HG02981 (cell line): ENCODE data around the gene ADCYAP1R1.

ENCODE experiments used
- ATAC-seq: cut with Tn5 transposase; IDR thresholded peaks from one replicate; pipeline ENCODE4 v1.9.1; 2021; ENCODE audit warnings: mild to moderate bottlenecking, moderate library complexity; ENCODE audit not compliant: unreplicated experiment

ADCYAP1R1 gene

DNA sequence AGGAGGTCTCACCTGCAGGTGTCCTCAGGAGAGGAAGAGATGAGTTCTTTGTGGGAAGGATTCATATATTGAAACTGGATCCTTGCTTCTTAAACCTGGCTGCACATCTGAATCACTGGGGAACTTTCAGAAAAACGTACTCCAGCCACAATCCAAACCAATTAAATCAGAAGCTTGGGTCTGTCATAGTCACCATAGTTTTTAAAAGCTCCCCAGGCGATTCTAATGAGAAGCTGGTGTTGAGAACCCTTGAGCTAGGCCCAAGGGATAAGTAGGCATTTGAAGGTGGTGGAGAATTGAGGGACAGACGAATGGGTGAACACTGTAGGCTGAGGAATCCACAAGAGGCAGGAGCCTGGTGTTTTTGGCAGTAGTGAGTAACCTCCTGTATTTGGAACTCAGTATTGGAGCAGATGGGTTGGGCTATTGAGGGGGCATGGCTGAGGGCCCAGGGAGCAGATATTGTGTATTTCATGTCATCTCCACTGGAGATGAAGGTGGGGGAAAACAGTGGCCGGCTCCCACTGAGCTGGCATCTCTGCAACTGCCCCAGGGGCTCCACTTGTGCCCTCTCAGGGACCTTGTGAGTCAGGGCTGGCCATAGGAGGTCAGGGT is 14.5 kb downstream of the ADCYAP1R1 start:
- no peak for ATAC-seq

DNA sequence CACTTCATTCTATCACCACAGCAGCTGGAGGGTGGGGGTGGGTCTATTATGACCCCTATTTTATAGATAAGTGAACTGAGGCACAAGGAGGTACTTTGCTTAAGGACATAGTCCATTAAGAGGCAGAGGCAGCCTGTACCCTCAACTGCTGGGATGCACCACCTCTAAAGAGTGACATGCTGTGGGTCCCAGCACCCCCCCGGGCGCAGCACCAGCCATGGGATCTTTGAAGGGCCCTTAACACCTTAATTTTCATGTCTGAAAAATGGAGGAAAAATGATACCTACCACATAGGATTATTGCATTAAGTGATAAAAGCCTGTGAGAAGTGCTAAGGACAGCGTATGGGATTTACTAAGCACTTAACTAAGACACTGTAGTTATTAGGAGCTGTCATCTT is 15.4 kb downstream of the ADCYAP1R1 start:
- no peak for ATAC-seq

DNA sequence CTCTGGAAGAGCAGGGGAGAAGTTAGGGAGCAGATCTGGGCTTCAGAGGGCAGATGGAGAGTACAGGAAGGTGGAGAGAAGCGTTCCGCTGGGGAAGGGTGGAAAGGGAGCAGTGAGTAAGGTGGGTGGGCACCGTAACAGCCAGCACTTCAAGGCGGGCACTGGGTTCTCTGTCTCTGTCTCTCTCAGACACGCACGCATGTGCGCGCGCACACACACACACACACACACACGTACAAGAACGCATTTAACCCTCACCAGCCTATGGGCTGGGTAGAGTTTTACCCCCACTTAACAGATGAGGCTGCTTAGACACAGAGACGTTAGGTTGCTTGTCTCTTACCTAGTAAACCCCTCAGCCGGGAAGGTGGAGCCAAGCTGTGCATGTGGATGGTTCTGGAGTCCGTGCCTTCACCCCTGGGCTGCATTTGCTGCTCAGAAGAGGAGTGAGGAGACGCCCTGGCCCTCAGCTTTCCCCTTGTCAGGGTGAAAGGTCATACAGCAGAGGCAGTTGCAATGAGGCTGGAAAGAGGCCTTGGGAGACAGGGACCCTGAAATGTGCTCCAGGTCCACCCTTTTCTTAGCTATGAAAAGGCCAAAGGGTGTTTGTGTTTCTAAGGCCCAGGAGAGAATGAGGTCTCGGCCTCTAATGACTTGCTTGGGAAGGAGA is 16.0 kb downstream of the ADCYAP1R1 start:
- no peak for ATAC-seq

DNA sequence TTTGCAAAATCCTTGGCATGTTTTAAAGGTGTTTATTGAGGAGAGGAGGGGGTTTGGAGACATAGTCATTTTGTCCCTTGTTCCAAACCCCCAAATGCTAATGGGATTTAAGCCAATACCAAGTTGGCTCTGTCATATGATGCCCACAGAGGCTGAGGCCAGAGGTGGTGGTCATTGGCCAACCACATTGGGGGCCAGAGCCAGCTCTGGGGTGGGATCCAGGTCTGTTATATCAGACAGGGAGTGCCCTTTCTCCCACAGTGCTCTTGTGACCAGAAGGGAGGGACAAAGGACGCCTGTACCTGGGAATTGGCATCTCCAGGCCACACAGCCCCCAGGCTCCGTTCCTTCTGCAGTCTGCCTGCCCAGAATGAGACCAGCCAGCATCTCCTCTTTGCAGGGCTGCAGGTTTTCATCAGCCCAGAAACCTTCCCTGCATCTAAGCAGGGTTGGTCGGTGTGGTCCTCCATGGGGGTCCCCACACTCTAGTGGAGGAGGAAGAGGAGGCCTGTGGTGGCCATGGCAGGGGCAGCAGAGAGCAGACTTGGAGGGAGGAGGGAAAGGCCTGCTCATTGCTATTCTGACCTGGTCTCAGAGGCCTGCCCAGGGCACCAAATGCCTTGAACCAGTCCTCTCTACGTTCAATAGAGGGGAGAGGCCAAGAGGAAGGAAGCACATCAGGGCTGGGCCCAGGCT is 17.9 kb downstream of the ADCYAP1R1 start:
- no peak for ATAC-seq

GRCh38 chr7:31070991-31071644 is 19.0 kb downstream of the ADCYAP1R1 start:
- no peak for ATAC-seq

DNA sequence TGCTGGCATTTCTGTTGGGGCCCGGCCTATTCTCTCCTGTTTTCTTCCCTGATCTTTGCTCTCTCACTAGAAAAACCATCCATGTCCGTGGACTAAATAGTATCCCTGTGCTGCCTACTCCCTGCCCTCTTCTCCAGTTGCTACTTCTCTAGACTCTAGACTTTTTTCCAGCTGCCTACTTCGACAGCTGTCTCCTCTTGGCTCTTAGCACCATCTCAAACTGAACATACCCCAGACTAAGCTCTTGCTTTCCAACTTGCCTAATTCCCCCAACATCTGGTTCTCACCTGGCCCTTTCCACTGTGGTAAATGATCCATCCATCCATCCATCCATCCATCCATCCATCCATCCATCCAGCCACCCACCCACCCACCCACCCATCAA is 19.5 kb downstream of the ADCYAP1R1 start:
- ATAC-seq = no peak

DNA sequence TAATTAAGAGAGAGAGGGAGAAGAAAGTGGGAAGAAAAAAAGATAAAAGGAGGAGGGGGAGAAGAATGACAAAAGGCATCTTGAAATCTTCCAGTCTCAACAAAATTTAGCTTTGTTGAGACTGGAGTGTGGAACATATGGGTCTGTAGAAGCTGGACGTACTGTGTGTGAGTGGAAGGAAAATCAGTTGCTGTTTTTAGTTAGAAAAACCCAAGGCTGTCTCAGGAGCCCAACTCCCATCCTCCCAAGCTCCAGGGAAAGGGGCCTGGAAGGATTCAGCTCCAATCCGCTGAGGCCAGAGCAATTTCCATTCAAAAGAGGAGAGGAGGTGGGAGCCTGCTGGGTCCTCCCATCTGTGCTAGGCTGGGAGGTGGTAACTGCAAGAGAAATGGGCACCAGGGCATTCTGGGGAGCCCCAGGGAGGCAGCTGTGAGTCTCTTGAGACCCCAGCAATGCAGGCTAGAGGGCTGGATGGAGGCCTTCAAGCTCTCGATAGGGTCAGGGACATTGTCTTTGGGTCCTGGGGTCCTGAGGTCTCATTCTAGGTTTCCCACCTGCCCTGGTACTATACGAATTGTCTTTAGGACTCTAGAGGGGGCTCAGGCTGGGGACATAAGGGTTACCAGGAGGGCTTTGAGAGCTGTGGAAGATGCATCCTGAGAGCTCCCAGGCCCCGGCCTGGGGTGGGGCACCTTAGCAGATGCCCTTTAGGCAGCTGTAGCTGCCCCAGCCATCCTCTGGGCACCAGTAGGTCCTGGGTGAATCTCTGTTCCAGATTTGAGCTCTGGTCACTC is 21.4 kb downstream of the ADCYAP1R1 start:
- no peak for ATAC-seq

DNA sequence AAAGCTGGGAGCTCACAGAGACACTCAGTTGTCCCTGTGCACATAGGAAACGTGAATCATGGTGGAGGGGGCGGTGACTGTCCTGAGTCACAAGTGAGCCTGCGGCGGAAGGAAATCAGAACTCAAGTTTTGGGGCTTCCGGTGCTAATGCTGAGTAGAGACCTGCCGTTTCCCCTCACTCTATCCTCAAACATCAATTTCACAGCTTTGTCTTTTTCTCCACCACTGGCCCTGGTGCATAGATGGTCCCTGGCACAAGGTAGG is 21.9 kb downstream of the ADCYAP1R1 start:
- no peak for ATAC-seq

DNA sequence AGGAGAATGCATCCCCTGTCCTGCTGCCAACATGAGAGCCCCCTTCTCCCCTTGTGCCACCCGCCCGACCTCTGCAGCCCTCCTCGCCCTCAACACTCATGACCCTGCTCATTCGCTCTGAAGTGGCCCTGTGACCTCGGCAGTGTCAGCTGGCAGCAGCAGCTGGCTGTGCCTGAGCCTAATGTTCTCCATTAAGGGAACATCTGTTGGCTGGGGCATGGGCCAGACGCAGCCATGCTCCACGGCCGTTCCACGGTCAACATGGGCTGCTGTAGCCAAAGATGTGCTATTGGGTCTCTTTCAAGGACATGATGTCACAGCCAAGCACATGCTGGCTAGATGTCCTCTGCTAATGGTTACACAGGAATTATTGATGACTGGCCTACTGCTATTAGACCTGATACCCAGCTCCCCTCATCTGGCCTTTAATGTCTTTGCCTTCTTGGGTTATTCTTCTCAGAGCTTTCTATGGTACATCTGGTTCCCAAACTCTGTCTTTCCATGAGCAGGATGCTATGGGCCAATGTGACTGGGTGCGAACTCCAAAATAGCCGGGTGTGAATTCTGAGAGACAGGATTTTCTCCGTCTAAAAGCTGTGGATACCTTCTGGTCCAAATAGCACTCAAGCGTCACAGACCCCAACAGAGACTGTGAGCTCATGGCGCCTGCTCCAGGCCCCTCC is 22.4 kb downstream of the ADCYAP1R1 start:
- ATAC-seq = no peak

DNA sequence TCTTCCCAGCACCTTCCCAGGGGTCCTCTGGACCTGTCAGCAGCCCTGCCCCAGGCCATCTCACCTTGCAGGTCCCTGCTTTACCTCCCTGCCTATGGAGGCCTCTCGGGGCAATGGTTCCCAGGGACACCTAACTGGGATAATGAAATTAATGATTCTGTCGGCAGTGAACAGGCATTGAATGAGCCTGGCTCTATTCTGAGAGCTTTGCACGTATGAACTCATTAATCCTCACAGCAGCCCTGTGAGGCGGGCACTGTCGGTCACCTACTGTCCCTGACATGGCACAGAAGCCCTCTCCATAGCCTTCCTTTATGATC is 22.9 kb downstream of the ADCYAP1R1 start:
- ATAC-seq = no peak

GRCh38 chr7:31076051-31076450 is 23.9 kb downstream of the ADCYAP1R1 start:
- no peak for ATAC-seq

DNA sequence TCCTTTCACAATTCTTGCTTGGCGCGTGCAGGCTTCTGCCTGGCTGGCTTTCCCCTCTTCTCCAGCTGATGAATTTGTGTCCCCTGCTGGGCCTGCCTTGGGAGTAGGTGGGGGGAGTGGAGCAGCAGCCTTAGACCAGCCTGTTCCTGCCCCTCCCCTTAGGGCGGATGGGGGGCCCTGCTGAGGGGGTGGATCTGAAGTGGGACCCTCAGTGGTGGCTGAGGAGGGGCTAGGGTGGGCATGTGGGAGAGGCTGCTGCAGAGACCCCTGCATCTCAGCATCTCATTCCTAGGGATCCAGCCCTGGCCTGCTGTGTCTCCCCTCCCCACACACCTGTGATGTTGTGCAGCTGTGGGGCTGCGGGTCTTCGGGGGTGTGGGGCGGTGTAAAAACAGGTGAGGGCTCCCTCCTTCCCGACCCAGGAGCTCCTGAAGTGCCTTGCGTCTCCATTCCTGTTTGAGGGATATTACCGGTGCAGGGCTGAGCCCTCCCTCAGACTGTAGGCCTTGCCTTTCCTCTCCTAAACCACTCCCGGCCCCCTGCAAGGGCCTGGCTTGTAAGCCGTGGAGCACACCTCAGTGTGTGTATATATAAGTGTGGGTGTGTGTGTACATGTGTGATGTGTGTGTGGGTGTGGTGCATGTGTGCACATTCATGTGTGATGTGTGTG is 24.7 kb downstream of the ADCYAP1R1 start:
- ATAC-seq = no peak

DNA sequence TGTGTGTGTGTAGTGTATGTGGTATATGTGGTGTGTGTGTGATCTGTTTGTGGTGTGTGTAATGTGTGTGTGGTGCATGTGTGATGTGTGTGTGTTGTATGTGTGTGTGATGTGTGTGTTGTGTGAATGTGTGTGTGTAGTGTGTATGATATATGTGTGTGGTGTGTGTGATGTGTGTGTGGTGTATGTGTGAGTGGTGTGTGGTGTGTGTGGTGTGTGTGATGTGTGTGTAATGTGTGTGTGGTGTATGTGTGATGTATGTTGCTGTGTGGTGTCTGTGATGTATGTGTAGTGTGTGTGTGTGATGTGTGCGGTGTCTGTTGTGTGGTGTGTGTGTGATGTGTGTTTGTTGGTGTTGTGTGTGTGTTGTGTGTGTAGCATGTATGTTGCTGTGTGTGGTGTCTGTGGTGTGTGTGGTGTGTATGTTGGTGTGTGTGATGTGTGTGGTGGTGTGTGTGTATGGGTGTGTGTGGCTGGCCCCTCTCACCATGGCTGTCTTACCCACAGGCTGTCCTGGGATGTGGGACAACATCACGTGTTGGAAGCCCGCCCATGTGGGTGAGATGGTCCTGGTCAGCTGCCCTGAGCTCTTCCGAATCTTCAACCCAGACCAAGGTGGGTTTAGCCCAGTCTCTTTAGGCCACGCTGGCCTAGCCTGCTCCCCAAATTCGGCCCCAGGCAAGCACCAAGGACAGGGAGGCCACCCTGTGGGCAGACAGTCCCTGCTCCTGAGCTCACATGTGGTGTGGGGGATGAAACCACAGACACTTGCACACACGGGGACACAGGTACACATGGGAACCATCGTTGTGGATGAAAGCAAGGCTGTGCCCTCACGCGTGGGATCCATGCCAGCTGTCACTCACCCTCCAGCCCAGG is 25.6 kb downstream of the ADCYAP1R1 start:
- no peak for ATAC-seq

GRCh38 chr7:31078363-31078990 is 26.4 kb downstream of the ADCYAP1R1 start:
- ATAC-seq = no peak

DNA sequence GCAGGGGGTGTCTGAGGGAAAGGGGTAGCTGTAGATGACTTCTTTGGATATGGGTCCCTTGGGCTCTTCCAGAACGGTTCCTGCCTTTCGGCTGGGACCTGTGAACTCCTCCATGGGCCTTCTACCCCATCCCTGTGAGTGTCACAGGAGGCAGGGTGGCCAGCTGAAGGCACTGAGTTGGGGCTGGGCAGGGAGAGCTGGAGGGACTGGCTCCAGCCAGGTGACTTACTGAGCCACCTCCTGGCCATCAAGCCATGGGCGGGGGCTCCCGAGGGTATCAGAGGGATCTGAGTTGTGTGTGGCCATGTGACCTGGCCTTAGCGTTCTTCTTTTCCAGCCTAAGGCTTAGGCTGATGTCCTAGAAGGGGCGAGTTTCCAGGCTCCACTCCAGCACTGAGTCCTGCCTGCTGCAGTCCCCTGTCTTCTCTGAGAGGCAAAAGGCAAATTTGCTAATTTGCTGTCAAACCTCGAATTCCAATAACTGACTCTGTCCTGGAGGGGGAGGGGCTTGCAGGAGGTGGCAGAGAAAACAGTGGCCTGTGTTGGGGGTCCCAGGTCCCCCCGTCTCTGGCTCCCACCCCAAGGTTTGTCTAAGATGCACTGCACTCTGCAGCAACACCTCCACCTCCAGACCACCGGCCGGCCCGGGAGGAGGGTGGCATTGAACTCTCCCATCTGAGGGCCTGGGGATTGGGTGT is 27.2 kb downstream of the ADCYAP1R1 start:
- ATAC-seq = no peak

DNA sequence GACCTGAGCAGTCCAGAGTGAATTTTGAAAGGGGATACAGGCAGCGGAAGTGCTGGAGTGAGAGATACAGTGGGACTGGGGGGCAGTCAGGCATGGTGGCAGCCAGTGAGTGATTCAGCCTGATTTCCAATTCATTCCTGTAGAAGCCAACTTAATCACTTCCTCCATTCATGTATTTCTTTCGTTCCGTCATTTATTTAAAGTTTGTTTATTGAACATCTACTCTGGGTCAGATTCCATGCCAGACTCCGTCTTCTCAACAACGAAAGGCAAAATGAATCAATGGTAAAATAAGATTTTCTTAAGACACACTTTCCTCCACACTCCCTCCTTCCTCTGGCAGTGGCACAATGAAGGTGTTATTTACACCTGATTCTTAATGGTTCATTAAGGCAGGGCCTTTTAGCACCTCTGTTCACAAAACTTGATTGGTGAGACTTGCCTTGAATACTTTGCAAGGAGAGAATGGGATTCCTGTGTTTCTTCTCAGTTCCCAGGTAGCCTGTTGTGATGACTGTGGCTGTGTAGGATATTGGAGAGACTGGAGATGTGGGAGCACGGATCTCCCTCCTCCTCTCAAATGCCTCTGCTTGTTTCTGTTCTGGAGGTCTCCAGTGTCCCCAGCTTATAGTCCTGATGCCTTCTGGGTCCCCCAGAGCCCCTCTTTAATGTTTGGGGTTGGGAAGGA is 27.9 kb downstream of the ADCYAP1R1 start:
- ATAC-seq = no peak

- ATAC-seq = no peak
Observed at GRCh38 chr7:31080763-31081162, 28.7 kb downstream of the ADCYAP1R1 start.

DNA sequence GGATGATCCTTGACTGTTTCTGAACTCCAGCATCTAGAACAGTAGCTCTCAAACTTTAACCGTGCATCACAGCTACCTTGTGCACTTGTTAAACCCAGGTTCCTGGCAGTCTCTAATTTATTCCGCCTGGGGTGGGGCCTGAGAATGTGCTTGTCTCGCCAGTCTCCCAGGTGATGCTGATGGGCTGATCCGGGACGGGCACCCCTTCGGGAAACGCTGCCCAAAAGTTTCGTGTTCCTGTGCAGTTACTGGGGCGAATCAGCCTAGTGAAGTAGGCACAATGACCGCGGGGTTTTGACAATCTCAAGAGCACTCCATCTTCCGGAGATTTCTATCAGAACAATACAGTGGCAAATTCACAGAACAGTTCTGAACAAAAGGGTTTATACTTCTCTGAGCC is 29.9 kb downstream of the ADCYAP1R1 start:
- no peak for ATAC-seq
